ENCODE results near the gene MEA1.
A peak's percentile ranks its signal among the peaks of the same experiment; 100 is the strongest.

The MEA1 gene

DNA sequence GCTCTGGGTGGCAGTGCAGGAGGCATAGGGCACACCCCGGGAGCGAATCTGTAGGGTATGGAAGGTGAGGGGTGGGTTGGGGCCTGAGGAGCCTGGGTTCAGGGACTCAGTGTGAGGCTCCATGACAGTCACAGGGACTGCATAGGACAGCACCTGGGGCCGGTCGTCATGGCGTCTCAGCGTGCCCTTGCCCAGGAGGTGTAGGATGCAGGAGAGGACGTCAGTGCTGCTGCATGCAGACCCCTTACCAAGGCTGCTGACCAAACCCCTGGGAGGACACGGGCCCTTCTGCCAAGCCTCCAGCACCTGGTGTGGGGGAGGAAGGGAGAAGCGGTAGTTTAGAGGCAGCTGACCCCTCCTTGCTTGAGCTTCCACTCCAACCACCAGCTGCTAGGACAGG lies 24.0 kb upstream of the MEA1 start:
- DNase-seq = no peak

GRCh38 chr6:43037197-43037596 lies 23.5 kb upstream of the MEA1 start:
- no peak for DNase-seq

DNA sequence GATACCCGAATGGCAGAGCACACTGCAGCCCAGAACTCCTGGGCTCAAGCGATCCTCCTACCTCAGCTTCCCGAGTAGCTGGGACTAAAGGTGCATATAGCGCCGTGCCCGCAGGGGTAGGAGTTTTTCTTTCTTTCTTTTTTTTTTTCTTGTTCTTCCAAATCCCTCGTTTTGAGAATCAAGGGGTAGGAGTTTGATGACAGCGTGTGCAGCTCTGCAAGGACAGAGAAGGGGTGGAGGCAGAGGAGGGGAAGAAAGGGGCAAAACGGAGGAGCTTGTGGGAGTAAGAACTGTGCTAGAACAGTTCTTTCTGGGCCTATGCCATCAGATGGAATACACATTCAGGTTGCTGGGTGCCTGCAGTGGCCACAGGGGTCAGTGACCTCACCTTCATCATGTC lies 23.0 kb upstream of the MEA1 start:
- DNase-seq = no peak

- no peak for DNase-seq
These were observed 21.9 kb upstream of the MEA1 start for GRCh38 chr6:43035495-43036194.

- DNase-seq = no peak
These were observed 20.4 kb upstream of the MEA1 start for GRCh38 chr6:43034190-43034525.

DNA sequence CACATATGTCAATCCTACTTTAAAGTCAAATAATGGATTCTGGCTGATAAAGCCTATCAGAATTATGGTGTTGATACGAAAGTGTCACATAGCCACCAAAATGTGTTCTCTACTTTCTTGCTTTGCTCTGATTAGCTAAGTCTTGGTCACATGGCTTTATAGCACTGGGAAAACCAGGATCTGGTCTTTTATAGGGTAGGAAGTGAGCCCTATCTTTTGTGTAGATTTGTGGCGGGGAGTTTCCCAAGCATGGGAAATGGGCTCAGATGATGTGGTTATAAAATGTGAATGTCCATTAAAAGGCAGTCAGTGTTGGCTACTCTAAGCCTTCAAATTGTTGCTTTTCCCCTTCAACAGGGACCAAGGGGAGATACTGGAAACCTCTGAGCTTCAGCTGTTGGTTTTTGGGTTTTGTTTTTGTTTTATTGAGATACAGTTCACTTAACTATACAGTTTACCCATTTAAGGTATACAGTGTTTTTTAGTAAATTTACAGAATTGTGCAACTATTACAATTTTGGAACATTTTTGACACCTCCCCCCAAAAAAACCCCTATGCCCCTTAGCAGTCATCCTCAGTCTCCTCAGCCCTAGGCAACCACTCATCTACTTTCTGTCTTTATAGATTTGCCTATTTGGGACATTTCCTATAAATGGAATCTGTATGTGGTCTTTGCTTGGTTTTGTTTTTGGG lies 19.9 kb upstream of the MEA1 start:
- DNase-seq = no peak

- DNase-seq = no peak
These were observed 18.6 kb upstream of the MEA1 start for GRCh38 chr6:43032326-43032725.

- DNase-seq = no peak
These were observed 15.4 kb upstream of the MEA1 start for GRCh38 chr6:43029120-43029519.

- no peak for DNase-seq
These were observed 12.6 kb upstream of the MEA1 start for GRCh38 chr6:43026365-43026764.

DNA sequence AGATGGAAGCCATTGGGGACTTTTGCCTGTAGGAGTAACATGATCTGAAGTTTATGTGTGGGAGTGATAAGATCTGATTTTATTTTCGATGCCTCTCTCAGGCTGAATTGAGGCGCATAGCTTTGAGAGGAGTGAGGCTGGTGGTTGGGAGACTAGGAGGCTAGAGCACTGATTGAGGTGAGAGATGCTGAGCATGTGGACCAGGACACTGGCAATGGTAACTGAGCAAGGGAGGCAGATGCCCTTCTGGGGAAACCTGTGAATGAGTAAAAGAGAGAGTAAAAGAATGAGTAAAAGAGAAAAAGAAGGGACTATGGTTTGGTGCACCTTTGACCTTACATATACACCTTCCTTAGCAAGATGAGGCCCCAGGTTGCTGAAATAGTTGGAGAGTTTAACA lies 10.7 kb upstream of the MEA1 start:
- DNase-seq = no peak

- DNase-seq = peak; percentile 73
These were observed 7.7 kb upstream of the MEA1 start, which contains the start of gene RRP36 for GRCh38 chr6:43021270-43022047. Gene RRP36 (plus strand): TSS chr6:43021623. CDS start chr6:43021655, 32 bp downstream.

- DNase-seq = no peak
These were observed 7.1 kb upstream of the MEA1 start for GRCh38 chr6:43020847-43021246.

GRCh38 chr6:43020052-43020705 lies 6.4 kb upstream of the MEA1 start:
- DNase-seq = no peak

GRCh38 chr6:43019152-43019551 lies 5.4 kb upstream of the MEA1 start:
- no peak for DNase-seq

DNA sequence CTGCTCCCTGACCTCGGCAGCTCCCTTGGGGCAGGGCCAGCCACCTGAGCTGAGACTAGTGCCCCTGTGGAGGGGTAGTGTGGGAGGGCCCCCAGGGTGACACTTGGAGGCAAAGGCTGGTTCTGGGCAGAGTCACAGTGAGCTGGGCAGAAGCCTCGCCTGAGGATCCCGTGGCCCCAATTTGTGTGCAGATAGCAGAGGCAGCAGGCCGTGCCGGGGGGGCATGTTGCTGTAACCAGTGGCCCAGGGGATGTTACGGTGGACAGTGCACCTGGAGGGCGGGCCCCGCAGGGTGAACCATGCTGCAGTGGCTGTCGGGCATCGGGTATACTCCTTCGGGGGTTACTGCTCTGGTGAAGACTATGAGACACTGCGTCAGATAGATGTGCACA lies 3.2 kb upstream of the MEA1 start:
- DNase-seq = no peak

GRCh38 chr6:43016176-43016942 lies 2.6 kb upstream of the MEA1 start:
- DNase-seq = no peak

- no peak for DNase-seq
These were observed 726 bp upstream of the MEA1 start for GRCh38 chr6:43014434-43014909.

DNA sequence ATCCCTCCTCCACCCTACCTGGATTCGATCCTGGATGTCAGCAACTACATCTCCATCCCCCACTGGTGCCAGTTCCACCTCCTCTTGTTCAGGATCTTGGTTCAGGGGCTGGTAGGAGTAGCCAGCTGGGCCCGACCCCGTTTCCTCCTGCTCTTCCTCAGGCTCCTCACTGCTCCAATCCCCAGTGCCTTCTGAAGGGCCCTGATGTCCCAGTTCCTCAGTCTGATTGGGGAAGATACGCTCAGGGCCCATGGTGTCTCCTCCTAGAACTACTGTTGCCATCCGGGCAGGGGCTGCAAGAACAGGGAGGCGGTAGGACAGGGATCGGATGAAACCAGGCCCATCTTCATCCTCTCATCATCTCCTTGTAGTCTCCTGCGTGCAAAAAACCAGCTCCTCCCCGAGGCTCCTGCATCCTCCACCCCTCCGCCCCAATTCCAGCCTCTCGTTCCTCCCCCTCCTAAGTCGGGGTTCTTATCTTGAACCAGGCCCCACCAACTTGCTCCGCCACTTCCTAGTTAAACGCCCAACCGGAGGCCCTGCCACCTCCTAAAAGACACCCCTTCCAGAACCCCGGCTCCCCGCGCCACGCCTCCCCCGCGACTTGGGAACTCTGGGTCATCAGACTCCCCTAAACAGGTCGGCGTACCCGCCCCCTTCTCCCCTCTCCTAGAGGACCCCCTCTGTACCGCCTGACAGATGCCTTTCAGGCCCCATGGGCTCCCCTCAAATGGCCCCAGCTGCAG lies 476 bp downstream of the MEA1 start:
- DNase-seq = no peak

DNA sequence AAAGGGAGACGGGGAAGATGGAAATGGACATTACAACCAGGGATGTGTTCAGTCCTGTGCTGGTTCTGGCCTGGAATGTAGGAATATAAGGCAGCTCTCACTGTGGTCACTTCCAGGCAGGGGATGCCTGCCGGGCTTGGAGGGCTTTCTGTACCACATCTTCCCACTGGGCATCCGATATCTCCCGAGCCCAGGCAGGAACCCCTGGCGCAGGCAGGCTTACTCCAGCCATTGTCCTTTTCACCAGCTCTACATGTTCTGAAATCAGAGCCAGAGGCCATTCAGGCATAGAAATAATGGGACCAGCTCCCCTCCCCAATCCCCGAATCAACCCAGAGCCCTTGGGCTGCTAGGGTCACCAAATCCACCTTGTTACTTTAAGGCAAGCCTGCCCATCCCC lies 1.4 kb downstream of the MEA1 start:
- DNase-seq = no peak

- DNase-seq = no peak
These were observed 2.5 kb downstream of the MEA1 start for GRCh38 chr6:43011207-43011606.

DNA sequence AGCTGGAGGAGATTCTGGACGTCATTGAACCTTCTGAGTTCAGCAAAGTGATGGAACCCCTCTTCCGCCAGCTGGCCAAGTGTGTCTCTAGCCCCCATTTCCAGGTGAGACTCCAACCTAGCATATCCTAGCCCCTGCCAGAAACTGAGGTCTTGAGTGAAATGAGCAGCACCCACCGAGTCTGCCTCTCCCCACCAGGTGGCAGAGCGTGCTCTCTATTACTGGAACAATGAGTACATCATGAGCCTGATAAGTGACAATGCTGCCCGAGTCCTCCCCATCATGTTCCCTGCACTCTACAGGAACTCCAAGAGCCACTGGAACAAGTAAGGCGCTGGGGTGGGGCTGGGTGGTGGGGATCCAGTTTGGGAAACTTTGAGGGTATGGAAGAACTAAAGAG lies 4.6 kb downstream of the MEA1 start:
- no peak for DNase-seq

DNA sequence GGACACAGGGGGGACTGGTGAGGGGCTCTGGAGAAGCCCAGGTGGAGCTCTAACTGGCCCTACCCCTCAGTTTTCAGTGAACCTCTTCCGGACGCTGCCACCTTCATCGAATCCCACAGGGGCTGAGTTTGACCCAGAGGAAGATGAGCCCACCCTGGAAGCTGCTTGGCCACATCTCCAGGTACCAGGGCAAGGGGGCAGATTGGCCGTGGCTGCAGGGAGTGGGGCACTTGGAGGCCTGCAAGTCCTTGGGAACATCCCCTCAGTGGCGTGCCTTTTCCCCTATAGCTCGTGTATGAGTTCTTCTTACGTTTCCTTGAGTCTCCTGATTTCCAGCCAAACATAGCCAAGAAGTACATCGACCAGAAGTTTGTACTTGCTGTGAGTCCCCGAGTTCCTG lies 6.6 kb downstream of the MEA1 start:
- no peak for DNase-seq
